GM18951 (cell line): ENCODE data around the gene ZNF554.
A peak's percentile ranks its signal among the peaks of the same experiment; 100 is the strongest.
"Not testable (repeated sequence)": the region's sequence is repeated elsewhere in the genome, so short reads cannot be mapped to it uniquely, and the experiment has no call there.

Experiments
- POLR2A ChIP-seq: IDR thresholded peaks from 4 replicates; pipeline ENCODE4 v1.6.1; 2011; ENCODE audit warnings: mild to moderate bottlenecking; ENCODE audit not compliant: insufficient read length, insufficient read depth; ENCODE audit errors: extremely low read depth
- in situ Hi-C: fragments of 300-500 bp; cut with MboI; formaldehyde crosslinking; loops from one replicate; pipeline ENCODE4 v1.12.0; 2022; ENCODE audit warnings: low sequenced_read_pairs, mixed read lengths, inconsistent platforms; ENCODE audit not compliant: unreplicated experiment

ZNF554 gene

DNA sequence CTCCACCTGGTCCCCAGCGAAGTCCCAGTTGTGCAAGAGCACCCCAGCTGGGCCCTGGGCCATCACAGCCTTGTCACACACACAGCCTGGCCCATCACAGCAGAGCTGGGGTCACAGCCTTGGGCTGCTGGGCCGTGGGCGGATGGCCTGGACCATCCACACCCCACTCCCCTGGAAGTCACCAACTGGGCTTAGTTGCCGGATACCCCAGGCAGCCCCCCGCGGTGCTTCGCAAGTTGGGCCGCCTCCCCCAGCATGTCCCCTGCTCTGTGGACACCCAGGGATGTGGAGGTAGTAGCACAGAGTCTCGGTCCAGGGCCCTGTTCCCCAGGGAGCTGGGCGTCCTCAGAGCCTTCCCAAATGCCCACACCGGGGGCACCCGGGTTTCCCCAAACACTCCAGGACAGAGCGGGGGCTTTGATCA lies 4.5 kb upstream of the ZNF554 start:
- no peak for TF ChIP-seq POLR2A
- in situ Hi-C loops: no loop called here

GRCh38 chr19:2815923-2816322 lies 3.7 kb upstream of the ZNF554 start:
- TF ChIP-seq POLR2A: no peak
- in situ Hi-C loops: no loop called here

DNA sequence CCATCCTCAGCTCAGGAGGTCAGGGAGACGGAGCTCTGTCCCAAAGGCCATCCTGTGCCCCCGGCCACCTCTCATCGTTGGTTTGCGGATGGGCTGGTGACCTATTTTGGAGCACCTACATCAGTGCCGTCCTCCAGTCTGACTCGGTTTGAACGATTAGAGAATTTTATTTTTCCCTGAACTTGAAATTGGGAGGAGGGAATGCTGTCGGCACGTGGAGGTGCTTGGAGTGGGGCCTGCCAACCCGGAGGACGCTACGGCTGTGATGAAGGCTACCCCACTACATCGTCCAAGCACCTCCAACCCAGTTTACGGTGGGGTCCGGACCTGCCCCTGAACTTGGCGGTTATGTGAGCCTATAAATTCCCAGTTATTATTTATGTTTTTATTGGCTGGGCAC lies 3.0 kb upstream of the ZNF554 start:
- no peak for TF ChIP-seq POLR2A
- in situ Hi-C loops: no loop called here

GRCh38 chr19:2817237-2817829 lies 2.3 kb upstream of the ZNF554 start:
- in situ Hi-C loops: not testable (repeated sequence)

DNA sequence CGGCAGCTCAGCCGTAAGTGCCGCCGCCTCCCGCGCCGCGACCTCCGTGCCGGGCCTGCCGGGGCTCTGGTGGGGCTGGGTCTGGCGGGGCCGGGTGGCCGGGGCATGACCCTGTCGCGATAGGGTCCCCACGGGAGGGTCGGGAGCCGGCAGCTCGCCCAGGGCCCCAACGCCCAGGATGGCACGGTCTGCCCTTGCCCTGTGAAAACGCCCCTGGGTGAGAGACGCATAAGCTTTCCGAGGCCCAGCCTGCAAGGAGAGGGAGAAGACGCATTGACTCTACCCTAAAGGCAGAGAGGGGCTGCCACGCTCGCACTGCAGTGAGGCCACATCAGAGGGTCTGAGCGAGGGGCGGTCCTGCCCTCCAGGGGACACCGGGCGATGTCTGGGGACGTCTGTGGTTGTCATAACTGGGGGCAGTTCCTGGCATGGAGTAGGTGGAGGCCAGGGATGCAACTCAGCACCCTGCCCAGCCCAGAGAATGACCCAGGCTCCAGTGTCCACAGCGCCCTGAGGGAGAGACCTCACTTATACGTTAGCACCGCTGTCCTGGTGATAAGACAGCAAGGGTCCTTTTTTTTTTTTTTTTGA lies 539 bp downstream of the ZNF554 start:
- TF ChIP-seq POLR2A: no peak
- in situ Hi-C loops: no loop called here

GRCh38 chr19:2822846-2823245 lies 3.2 kb downstream of the ZNF554 start:
- TF ChIP-seq POLR2A: no peak
- in situ Hi-C loops: no loop called here

DNA sequence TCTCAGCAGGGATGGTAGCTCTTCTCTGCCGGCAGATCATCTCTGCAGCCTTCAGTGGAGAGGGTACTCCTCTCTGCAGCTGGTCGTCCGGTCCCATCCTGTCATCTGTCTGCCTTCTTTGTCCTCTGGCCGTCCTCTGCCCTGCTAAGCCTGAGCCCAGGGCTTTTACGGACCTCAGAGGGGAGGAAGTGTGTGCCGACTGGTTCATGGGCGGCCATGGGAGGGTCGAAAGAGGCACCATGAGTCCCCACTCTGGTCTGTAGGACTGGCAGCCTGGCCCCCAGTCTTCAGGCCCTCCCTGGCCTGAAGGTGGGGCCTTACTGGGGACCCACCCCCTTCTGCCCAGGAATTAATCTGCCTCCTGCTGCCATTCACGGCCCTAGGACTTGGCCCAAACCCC lies 4.0 kb downstream of the ZNF554 start:
- in situ Hi-C loops: no loop called here
- no peak for TF ChIP-seq POLR2A

GRCh38 chr19:2824129-2824528 lies 4.5 kb downstream of the ZNF554 start:
- in situ Hi-C loops: no loop called here
- no peak for TF ChIP-seq POLR2A

GRCh38 chr19:2827022-2827421 lies 7.4 kb downstream of the ZNF554 start:
- in situ Hi-C loops: no loop called here
- TF ChIP-seq POLR2A: no peak

DNA sequence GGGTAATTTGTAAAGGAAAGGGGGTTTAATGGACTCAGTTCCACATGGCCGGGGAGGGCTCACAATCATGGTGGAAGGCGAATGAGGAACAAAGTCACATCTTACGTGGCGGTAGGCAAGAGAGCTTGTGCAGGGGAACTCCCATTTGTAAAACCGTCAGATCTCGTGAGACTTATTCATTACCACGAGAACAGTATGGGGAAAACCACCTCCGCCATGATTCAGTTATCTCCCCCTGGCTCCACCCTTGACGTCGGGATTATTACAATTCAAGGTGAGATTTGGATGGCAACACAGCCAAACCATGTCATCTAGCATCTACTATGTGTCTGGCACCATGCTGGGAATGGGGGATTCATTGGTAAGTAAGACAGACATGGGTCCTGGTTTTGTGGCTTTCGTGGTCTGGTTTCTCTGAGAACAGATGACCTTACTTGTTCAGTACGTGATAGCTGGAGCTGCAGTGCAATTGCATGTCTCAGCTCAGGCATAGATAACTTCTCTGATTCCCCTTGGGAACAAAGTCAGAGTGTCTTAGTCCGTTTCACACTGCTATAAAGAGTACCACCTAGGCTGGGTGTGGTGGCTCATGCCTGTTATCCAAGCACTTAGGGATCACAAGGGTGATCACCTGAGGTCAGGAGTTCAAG lies 8.3 kb downstream of the ZNF554 start:
- in situ Hi-C loops: no loop called here
- TF ChIP-seq POLR2A: no peak

GRCh38 chr19:2834294-2834871 lies 14.7 kb downstream of the ZNF554 start:
- in situ Hi-C loops: loop anchor here (10.0 kb wide), 1 partner anchor 80 kb away; no protein-coding TSS in a partner anchor
- TF ChIP-seq POLR2A: no peak

DNA sequence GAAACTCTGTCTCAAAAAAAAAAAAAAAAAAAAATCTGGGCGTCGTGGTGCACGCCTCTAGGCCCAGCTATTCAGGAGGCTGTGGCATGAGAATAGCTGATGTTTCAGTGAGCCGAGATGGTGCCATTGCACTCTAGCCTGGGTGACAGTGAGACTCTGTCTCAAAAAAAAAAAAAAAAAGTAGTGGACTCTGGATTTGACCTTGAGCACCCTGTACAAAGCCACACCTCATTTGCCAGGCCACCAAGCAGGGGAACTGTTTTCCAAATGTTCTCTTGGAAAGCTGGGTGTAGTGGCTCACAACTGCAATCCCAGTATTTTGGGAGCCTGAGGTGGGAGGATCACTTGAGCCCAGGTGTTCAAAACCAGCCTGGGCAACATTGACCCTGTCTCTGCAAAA lies 17.8 kb downstream of the ZNF554 start:
- in situ Hi-C loops: loop anchor here (10.0 kb wide), 1 partner anchor 77 kb away; no protein-coding TSS in a partner anchor
- no peak for TF ChIP-seq POLR2A

- peak; percentile 46 for TF ChIP-seq POLR2A
- in situ Hi-C loops: no loop called here
Observed at GRCh38 chr19:2840794-2841791, 21.4 kb downstream of the ZNF554 start, which contains the start of gene ZNF555. TSS of gene ZNF555 (plus strand) at chr19:2841475. CDS start at chr19:2841573, 98 bp downstream.
